Activated CD8-positive, alpha-beta T cell treated with anti-CD3 and anti-CD28 coated beads for 36 hours (primary cell): ENCODE results near the gene DDX5. TPM values are rescaled to one million over a fixed set of nuclear protein-coding genes. Genes with fewer than 3 reads are reported as not detected.
A peak's percentile ranks its signal among the peaks of the same experiment; 100 is the strongest.

Source experiments
- ATAC-seq: fragments of 200-7000 bp; cut with Tn5 transposase; one replicate; pipeline ENCODE4 v1.10.0; 2021; ENCODE audit warnings: mild to moderate bottlenecking, moderate library complexity
- CTCF ChIA-PET: fragments of 350-600 bp; sonication (Branson Sonifier 250); formaldehyde crosslinking; loops from one replicate; lab custom pipeline; 2021; ENCODE audit warnings: antibody characterized with exemption; lab: Charles Lee
- POLR2A ChIA-PET: fragments of 350-600 bp; sonication (Branson Sonifier 250); formaldehyde crosslinking; loops from one replicate; lab custom pipeline; 2021; ENCODE audit warnings: antibody characterized with exemption; lab: Charles Lee
- DNase-seq: peaks from one replicate; pipeline ENCODE4 v3.0.0-alpha.2; 2020
- H3K27ac Mint-ChIP-seq: one replicate; pipeline ENCODE4 v1.8.0; 2021; ENCODE audit warnings: mild to moderate bottlenecking, mixed read lengths
- H3K27me3 Mint-ChIP-seq: one replicate; pipeline ENCODE4 v1.8.0; 2021; ENCODE audit warnings: mixed read lengths
- H3K36me3 Mint-ChIP-seq: one replicate; pipeline ENCODE4 v1.8.0; 2021; ENCODE audit warnings: low read depth, mixed read lengths
- H3K4me1 Mint-ChIP-seq: one replicate; pipeline ENCODE4 v1.8.0; 2021; ENCODE audit warnings: low read depth, mixed read lengths
- H3K4me3 Mint-ChIP-seq: one replicate; pipeline ENCODE4 v1.8.0; 2021; ENCODE audit warnings: mild to moderate bottlenecking, moderate library complexity, mixed read lengths
- H3K9me3 Mint-ChIP-seq: one replicate; pipeline ENCODE4 v1.8.0; 2021; ENCODE audit warnings: mixed read lengths
- CTCF ChIP-seq: fragments of 200-600 bp; IDR thresholded peaks from one replicate; pipeline ENCODE4 v1.8.0; 2022; ENCODE audit warnings: antibody characterized with exemption, mild to moderate bottlenecking
- intact Hi-C: fragments of 100-400 bp; cut with micrococcal nuclease; formaldehyde crosslinking; loops from one replicate; pipeline ENCODE4 v1.10.0; 2022
- microRNA-seq: library from miRNA; unstranded; fragments of <30 nt; microRNA quantifications from one replicate; pipeline ENCODE4 v1.2.0, GENCODE V29; 2022; ENCODE audit warnings: borderline microRNAs expressed, borderline replicate concordance
- total RNA-seq, 2 experiments: library from RNA; stranded (reverse); gene quantifications; one replicate each; pipeline ENCODE4 v1.2.3, GENCODE V29; 2021

DDX5 gene
- total RNA-seq, 2 experiments from 2014 or later: 632 to 668 TPM

DNA sequence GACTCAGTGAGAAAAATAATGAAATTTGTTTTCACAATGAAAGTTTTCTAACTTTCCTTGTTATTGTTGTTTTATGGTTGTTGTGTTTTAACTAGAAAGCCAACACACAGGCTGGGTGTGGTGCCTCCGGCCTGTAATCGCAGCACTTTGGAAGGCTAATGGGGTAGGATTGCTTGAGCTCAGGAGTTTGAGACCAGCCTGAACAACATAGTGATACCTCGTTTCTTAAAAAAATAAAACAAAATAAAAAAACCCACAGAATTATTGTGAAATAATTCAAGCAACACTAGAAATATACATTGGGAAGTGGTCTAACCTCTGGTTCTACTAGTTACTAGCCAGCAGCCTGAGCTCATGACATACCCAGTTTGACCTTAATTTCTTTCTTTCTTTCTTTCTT, 56.5 kb downstream of the DDX5 start:
- ChIA-PET POLR2A (no interaction called here), CTCF (interaction anchor here (1.0 to 4.2 kb wide), 5 partner anchors 31 to 158 kb away, joined by 3 to 21 read pairs (median 5); no protein-coding TSS in a partner anchor)
- no peak for ATAC-seq
- no peaks in the 10 kb centered on the region for H3K36me3 Mint-ChIP-seq
- TF ChIP-seq CTCF: no peak
- DNase-seq: no peak
- peaks cover 6% of the 10 kb centered on the region for H3K4me1 Mint-ChIP-seq
- intact Hi-C loops: no loop called here
- no peaks in the 10 kb centered on the region for H3K27me3 Mint-ChIP-seq
- no peak overlapping the region for H3K4me3 Mint-ChIP-seq
- H3K27ac Mint-ChIP-seq: no peak overlapping the region
- H3K9me3 Mint-ChIP-seq: no peaks in the 10 kb centered on the region

GRCh38 chr17:64448665-64449512, 57.2 kb downstream of the DDX5 start, which contains the start of gene MILR1:
MILR1 (plus strand) TSS chr17:64449115; CDS start chr17:64449169, 54 bp downstream.
- no peak for ATAC-seq
- intact Hi-C loops: no loop called here
- Mint-ChIP-seq H3K36me3 (no peaks in the 10 kb centered on the region), H3K4me3 (no peak within 1 kb of the TSS), H3K4me1 (peaks cover 6% of the 10 kb centered on the region), H3K27ac (no peak within 1 kb of the TSS), H3K27me3 (no peaks in the 10 kb centered on the region), H3K9me3 (no peaks in the 10 kb centered on the region)
- no peak for TF ChIP-seq CTCF
- DNase-seq: no peak
- POLR2A ChIA-PET: no interaction called here
- CTCF ChIA-PET: interaction anchor here (1.0 to 4.2 kb wide), 6 partner anchors 30 to 157 kb away, joined by 3 to 21 read pairs (median 4); no protein-coding TSS in a partner anchor

Small RNAs within 50 kb of the gene (microRNA-seq; reads per million reads assigned to microRNA genes)
- gene MIR3064 (11.2 reads per million, percentile 36 among the genes with 10 or more reads in this experiment), gene MIR5047 (1.5 reads per million)

Other genes with a start within 250 kb of the DDX5 start
- 10 to 100 TPM; 14.0 to 14.5 TPM for gene TEX2, start 243.0 kb downstream of the DDX5 start, total RNA-seq
- 10 to 100 TPM; 58.2 to 64.4 TPM for gene PECAM1, start 115.4 kb downstream of the DDX5 start, total RNA-seq
- gene MILR1, start 57.2 kb downstream of the DDX5 start, total RNA-seq: 1 to 10 TPM; 1.3 to 2.3 TPM
- 10 to 100 TPM; 37.3 to 41.1 TPM for gene POLG2, start 9.2 kb downstream of the DDX5 start, total RNA-seq
- gene CEP95, start 688 bp upstream of the DDX5 start, total RNA-seq: 10 to 100 TPM; 45.2 to 45.7 TPM
- 10 to 100 TPM; 13.8 to 13.9 TPM for gene SMURF2, start 156.0 kb upstream of the DDX5 start, total RNA-seq